Tibial nerve (tissue), 4 donors: ENCODE data around the gene SLC5A11. TPM values are rescaled to one million over a fixed set of nuclear protein-coding genes. Genes with fewer than 3 reads are reported as not detected.

Source experiments
- DNase-seq, 2 donors: peaks; one replicate each; pipeline ENCODE4 v3.0.0-alpha.2; 2019; ENCODE audit warnings: low spot score in 2 of 2
- H3K27ac ChIP-seq, 4 donors: fragments of 200-600 bp; sonication (generic) in 3 of 4; one replicate each; pipeline ENCODE4 v1.5.1; 2017 to 2019; ENCODE audit warnings: mild to moderate bottlenecking in 1 of 4
- H3K27me3 ChIP-seq, 2 donors: fragments of 200-600 bp; sonication (generic) in 1 of 2; one replicate each; pipeline versions ENCODE4 v1.5.1 to v1.6.0; 2017 to 2019
- H3K36me3 ChIP-seq, 3 donors: fragments of 200-600 bp; sonication (generic); one replicate each; pipeline ENCODE4 v1.5.1; 2018 to 2019
- H3K4me1 ChIP-seq, 4 donors: fragments of 200-600 bp; sonication (generic) in 3 of 4; one replicate each; pipeline ENCODE4 v1.5.1; 2017 to 2019
- H3K4me3 ChIP-seq, 4 donors: fragments of 200-600 bp; sonication (generic) in 3 of 4; one replicate each; pipeline ENCODE4 v1.5.1; 2017 to 2019; ENCODE audit warnings: mild to moderate bottlenecking in 1 of 4, moderate library complexity in 1 of 4
- H3K9me3 ChIP-seq, 4 donors: fragments of 200-600 bp; sonication (generic) in 3 of 4; one replicate each; pipeline ENCODE4 v1.5.1; 2017 to 2019
- EP300 ChIP-seq, 2 donors: sonication (generic); formaldehyde crosslinking; IDR thresholded peaks; one replicate each; pipeline ENCODE4 v1.6.1; 2017; ENCODE audit warnings: antibody characterized with exemption in 2 of 2, mild to moderate bottlenecking in 1 of 2
- POLR2A ChIP-seq, 2 donors: fragments of 450-650 bp; IDR thresholded peaks; one replicate each; pipeline ENCODE4 v1.6.1; 2017; ENCODE audit warnings: antibody characterized with exemption in 2 of 2, mild to moderate bottlenecking in 2 of 2, moderate library complexity in 2 of 2
- WGBS, 2 donors: methylation state at CpG; one replicate each; pipeline ENCODE4 v1.1.5; 2018; 5-methylcytosine and 5-hydroxymethylcytosine counted together
- total RNA-seq, 4 donors: library from RNA; depleted of rRNA; stranded (reverse); fragments of >200 nt; gene quantifications; one replicate each; pipeline ENCODE4 v1.1.0, GENCODE V29; 2016
- TF ChIP-seq, protein P1 (sequence below), 5 experiments: fragments of 200-600 bp in 3 of 5; fragments of 450-650 bp in 2 of 5; sonication (generic) in 3 of 5; IDR thresholded peaks; one replicate each; pipeline ENCODE4 v1.5.1; 2016 to 2019; ENCODE audit warnings: antibody characterized with exemption in 5 of 5, mild to moderate bottlenecking in 3 of 5, moderate library complexity in 2 of 5

The SLC5A11 gene
- total RNA-seq, 4 donors from 2014 or later: not detected

DNA sequence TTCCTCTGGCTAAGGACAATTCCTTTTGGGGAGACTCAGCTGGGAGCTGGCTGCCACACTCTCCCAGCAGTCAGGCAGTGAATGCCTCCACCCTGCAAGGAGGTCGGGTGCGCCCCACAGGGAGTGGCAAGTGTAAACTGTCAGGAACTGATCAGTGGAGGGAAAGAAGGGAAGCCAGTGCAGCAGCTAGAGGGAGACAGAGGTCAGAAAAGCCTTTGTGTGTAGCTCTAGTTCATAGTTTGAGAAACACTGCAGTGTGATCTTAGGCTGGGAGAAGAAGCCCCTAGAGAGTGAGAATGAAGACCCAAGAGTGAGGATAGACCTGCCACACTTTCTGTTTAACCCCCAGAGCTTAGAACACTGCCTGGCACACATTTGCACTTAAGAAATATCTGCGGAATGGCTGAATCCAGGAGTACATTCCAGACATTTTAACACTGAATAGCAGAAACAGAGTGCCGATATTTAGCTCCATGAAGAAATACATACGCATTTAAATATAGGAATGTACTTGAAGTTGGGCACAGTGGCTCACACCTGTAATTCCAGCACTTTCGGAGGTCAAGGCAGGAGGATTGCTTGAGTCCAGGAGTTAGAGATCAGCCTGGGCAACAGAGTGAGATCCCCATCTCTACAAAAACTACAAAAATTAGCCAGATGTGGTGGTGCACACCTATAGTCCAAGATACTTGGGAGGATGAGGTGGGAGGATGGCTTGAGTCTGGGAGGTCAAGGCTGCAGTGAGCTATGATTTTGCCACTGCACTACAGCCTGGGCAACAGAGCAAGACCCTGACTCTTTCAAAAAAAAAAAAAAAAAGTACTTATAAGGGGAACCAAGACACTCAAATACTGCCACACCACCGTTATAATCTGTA is 11.1 kb upstream of the SLC5A11 start:
- peaks cover 0 to 23% (median 0%) of the 10 kb centered on the region in 3 donors for H3K36me3 ChIP-seq
- no peaks in the 10 kb centered on the region for H3K27me3 ChIP-seq
- TF ChIP-seq, protein P1, sequence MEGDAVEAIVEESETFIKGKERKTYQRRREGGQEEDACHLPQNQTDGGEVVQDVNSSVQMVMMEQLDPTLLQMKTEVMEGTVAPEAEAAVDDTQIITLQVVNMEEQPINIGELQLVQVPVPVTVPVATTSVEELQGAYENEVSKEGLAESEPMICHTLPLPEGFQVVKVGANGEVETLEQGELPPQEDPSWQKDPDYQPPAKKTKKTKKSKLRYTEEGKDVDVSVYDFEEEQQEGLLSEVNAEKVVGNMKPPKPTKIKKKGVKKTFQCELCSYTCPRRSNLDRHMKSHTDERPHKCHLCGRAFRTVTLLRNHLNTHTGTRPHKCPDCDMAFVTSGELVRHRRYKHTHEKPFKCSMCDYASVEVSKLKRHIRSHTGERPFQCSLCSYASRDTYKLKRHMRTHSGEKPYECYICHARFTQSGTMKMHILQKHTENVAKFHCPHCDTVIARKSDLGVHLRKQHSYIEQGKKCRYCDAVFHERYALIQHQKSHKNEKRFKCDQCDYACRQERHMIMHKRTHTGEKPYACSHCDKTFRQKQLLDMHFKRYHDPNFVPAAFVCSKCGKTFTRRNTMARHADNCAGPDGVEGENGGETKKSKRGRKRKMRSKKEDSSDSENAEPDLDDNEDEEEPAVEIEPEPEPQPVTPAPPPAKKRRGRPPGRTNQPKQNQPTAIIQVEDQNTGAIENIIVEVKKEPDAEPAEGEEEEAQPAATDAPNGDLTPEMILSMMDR (IDR thresholded peaks at IDR 0.05): peak in 2 of 5 experiments; percentile 10 to 18
- no peak for TF ChIP-seq EP300 (IDR thresholded peaks at IDR 0.05)
- 61% methylated on average over 7 of the region's 7 CpGs for WGBS, 2 donors
- no peak for DNase-seq
- no peak overlapping the region for H3K27ac ChIP-seq
- peaks cover 0 to 3% (median 0%) of the 10 kb centered on the region in 4 donors for H3K9me3 ChIP-seq
- H3K4me3 ChIP-seq: no peak overlapping the region
- H3K4me1 ChIP-seq: peaks cover 0 to 16% (median 0%) of the 10 kb centered on the region in 4 donors

DNA sequence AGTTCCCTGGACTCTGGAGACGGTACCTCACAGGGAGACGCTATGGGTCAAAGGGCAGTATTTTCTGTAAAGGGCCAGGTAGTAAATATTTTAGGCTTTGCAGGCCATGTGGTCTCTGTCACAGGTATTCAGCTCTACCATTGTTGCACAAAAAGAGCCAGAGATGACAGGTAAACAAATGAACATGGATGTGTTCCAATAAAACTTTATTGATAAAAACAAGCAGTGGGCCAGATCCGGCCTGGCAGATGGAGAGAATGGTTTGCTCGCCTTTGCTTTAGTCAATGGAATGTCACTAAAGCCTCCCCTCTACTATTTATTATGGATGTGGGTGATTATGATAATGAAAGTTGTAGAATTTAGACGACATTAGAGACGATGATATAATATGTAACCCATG is 8.9 kb upstream of the SLC5A11 start:
- Histone ChIP-seq H3K4me3 (no peak overlapping the region), H3K9me3 (peaks cover 0 to 3% (median 0%) of the 10 kb centered on the region in 4 donors), H3K4me1 (peaks cover 0 to 16% (median 0%) of the 10 kb centered on the region in 4 donors), H3K36me3 (peaks cover 0 to 20% (median 0%) of the 10 kb centered on the region in 3 donors), H3K27me3 (no peaks in the 10 kb centered on the region), H3K27ac (no peak overlapping the region)
- no peak for DNase-seq
- TF ChIP-seq EP300 (IDR thresholded peaks at IDR 0.05) (no peak), POLR2A (IDR thresholded peaks at IDR 0.05) (no peak)
- TF ChIP-seq, protein P1 (IDR thresholded peaks at IDR 0.05): no peak
- WGBS, 2 donors: 73 to 93% methylated on average over 6 of the region's 6 CpGs

DNA sequence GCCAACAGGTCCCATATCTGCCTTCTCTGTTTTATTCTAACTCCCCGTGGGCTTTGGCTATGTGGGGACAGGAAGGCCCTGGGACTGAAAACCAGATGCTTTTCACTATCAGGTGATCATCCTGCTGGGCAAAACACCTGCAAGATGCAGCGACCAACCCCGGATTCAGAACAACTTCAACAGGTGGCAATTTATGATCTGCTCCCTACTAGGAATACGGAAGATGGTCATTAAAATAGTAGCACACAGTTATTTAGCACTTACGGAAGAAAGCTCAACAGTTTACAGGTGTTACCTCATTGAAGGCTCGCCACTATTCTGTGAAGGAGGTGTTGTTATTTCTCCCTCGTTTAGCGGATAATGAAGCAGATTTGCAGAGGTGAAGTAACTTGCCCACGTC is 7.8 kb upstream of the SLC5A11 start:
- no peaks in the 10 kb centered on the region for H3K27me3 ChIP-seq
- H3K27ac ChIP-seq: no peak overlapping the region
- H3K9me3 ChIP-seq: peaks cover 0 to 3% (median 0%) of the 10 kb centered on the region in 4 donors
- TF ChIP-seq, protein P1 (IDR thresholded peaks at IDR 0.05): no peak
- TF ChIP-seq POLR2A (IDR thresholded peaks at IDR 0.05) (no peak), EP300 (IDR thresholded peaks at IDR 0.05) (no peak)
- H3K4me1 ChIP-seq: peaks cover 0 to 16% (median 0%) of the 10 kb centered on the region in 4 donors
- DNase-seq: no peak
- WGBS, 2 donors: 63 to 76% methylated on average over 9 of the region's 9 CpGs
- peaks cover 0 to 8% (median 0%) of the 10 kb centered on the region in 3 donors for H3K36me3 ChIP-seq
- H3K4me3 ChIP-seq: no peak overlapping the region

DNA sequence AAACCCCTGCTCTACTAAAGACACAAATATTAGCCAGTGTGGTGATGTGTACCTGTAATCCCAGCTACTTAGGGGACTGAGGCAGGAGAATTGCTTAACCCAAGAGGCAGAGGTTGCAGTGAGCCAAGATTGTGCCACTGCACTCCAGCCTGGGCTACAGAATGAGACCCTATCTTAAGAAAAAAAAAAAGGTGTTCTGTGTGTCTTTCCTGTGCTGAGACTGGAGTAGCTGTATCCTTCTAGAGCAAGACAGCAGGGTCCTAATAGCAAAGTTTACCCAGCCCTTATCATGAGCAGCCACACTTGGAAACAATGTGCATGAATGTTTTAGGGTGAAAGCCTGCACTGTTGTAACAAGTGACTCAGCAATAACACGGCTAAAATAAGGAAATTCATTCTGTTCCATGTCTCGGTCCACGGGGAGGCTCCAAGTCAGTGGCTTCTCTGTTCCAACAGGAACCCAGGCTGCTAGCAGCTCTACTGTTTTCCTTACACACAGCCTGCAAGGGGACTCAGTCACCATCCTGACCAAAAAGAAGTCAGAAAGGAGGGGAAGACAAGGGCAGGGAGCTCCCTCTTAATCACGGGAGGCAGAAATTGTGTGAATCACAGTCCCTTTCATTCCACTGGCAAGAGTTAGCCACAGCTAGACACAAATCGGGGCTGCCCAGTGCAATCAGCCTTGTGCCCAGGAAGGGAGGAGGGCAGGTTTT is 7.1 kb upstream of the SLC5A11 start:
- peaks cover 0 to 4% (median 0%) of the 10 kb centered on the region in 3 donors for H3K36me3 ChIP-seq
- WGBS, 2 donors: 7 to 8% methylated on average over 5 of the region's 5 CpGs
- TF ChIP-seq, protein P1 (IDR thresholded peaks at IDR 0.05): no peak
- TF ChIP-seq EP300 (IDR thresholded peaks at IDR 0.05): peak in 1 of 2 donors; percentile 56
- no peak overlapping the region for H3K4me3 ChIP-seq
- H3K9me3 ChIP-seq: peaks cover 0 to 3% (median 0%) of the 10 kb centered on the region in 4 donors
- H3K27ac ChIP-seq: peak overlapping the region in 3 of 4 donors; percentile 0 to 45 (median 34)
- H3K4me1 ChIP-seq: peaks cover 0 to 16% (median 0%) of the 10 kb centered on the region in 4 donors
- peak in 1 of 2 donors; percentile 39 for DNase-seq
- no peaks in the 10 kb centered on the region for H3K27me3 ChIP-seq
